HG02981 (cell line): ENCODE data around the gene MYO3B.
"Not testable (repeated sequence)": the region's sequence is repeated elsewhere in the genome, so short reads cannot be mapped to it uniquely, and the experiment has no call there.

Source experiments
- ATAC-seq: cut with Tn5 transposase; IDR thresholded peaks from one replicate; pipeline ENCODE4 v1.9.1; 2021; ENCODE audit warnings: mild to moderate bottlenecking, moderate library complexity; ENCODE audit not compliant: unreplicated experiment

Gene MYO3B

DNA sequence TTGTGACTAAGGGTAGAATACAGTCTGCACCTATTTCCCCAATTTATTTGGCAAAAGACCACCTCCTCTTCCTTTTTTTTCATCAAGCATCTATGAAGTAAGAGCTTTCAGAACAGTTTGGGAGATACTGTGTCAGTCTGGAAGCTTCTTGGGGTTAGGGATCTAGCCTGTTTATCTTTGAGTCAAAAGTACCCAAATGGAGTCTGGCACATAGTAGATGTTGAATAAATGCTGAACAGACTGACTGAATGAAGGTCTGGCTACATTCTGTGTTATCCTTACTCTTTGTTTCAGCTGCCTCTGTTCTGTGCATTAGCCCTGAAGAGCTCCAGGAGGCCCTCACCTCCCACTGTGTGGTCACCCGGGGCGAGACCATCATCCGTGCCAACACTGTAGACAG is 223.2 kb downstream of the MYO3B start:
- ATAC-seq, result no peak

DNA sequence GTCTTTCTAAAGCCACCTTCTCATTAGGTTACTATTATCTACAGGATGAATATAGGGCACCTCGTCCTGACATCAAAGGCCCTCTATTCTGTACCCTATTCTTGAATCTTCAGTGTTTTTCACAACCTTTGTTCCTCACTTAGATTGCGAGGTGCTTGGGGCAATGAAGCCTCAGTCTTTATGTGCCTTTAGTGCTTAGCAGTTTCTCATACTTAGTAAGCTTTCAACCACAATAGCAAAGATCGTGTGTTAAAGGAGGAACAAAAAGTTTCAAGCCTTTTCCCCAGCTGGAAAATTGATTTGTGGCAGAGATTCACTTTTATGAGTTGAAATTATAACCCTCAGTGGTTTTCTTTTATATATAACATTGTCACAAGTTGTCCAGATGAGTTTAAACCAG is 226.9 kb downstream of the MYO3B start:
- ATAC-seq, result no peak

DNA sequence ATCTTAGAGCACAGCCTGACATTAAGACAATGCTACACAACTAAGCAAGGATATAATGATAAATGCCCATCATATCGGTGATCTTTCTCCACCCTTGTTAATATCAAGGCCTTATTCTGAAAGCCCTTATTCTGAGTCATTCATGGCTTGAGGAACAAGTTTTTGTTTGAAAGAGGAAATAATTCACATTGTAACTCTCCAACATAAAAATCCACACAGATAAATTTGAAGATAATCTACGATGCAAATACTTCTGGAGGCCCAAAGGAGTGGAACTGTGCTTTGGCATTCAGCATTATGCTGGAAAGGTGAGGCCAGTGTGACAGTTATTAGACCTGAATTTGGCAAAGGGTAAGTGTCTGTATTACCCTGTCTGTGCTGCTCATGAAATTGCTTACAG is 227.4 kb downstream of the MYO3B start:
- no peak for ATAC-seq

DNA sequence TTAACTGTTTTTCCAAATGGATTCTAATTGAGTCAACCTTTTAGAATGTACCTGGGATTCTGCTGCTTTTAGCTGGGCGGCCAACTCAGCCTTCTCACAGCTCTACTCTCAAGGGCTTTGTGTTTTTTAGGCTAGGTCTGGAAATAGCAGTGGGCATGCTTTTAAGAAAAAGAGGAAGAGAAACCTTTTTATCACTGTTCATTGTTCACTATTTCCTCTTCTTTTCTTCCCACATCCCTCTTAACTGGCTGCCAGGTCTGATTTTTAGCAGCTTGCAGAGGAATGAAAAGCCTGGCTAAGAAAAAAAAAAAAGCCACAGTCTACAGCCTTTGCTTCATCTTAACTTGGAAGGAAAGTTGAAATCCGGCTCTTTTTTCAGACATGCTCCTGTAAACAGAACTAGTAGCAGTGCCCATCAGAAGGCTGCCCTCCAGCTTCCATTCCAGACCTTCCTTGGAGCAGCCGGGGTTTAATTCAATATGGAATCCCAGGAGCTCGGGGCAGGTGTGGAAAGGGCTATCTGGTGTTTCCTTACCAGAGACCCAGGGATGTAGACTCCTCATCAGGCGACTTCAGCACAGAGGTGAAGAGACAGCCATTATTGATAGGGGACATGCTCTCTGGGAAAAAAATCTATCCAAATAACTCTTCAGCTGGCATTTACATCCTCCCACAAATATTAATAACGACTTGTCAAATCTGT is 230.7 kb downstream of the MYO3B start:
- ATAC-seq, result no peak

DNA sequence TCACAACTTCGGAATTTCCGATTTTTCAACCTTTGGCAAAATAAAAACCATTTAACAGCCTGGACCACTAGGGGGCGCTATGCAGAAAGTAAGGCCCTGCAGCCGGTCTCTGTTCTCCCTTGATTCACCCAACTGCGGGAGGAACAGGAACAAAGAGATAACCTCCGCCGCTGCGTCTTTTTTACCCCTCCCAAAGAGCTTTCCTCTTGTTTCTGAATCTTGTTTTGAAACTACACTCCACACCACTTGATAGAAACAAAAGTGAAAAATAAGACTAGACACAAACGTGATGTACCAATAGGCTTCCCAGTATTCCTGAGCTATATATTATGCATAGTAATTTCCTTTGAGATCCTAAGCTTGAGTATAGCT is 231.2 kb downstream of the MYO3B start:
- ATAC-seq, result no peak

DNA sequence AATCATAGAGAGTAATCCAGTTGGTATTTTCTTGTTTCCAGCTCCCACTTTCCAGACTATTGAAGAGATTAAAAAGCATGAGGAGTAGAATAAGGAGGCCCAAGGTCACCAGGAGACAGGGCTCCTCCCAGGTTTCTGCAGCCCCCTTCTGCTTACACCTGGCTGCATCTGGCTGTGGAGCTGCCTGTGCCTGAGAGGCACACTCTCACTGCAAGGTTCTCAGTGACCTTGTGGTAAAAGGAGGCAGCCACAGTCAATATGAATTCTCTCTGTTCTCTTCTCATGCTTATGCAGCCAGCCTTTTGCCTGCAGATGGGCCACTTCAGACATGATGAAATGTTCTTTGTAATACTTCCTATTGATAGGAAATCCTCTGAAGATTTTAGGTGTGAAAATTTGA is 233.7 kb downstream of the MYO3B start:
- no peak for ATAC-seq

DNA sequence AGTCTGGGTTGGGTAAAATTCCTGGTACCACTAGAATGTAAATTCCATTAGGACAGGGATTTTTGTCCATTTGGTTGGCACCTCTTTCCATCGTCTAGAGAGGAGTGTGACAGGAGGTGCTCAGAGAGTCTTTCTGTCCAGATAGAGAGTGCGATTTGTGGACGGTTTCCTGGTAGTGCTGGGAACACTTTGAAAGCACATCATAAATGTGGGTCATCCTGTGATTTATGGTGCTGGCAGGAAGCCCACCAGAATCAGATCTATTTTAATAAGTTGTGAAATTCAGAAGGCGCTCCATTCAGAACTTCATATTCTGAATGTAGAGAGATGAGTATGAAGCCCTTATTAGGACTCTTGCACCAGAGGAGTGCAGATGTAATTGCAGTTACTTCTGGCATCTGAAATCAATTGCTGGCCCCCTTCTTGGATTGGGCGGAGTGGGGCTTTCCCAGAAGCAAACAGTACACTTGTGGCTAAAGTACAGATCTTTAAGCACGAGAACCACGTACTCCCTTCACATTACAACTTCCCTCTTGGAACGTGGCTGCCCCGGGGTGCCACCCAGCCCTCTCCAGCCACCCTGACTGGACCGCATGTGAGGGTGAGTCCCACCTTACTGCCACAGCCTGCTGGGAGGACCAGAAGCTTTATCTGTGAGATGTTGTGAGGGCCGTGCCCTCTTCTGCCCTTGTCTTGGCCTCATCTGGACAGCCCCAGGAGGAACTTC is 243.2 kb downstream of the MYO3B start:
- ATAC-seq, result no peak

DNA sequence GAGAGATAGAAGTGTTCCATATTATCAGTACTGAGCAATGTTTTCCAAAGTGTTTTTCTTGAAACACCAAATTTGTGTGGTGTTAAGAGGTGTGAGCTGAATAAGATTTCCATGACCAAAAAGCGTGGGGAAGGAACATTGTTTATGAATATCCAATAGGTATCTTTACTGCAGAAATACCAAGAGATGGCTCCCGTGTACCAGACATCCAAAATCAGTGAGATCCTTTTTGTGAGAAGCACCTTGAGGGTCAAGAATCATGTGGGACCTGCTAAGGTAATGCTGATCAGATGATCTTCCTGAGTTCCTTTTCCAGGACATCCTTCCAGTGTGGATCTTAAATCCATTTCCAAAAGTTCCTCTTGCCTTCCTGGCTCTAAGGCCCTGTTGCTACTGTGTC is 246.0 kb downstream of the MYO3B start:
- no peak for ATAC-seq

DNA sequence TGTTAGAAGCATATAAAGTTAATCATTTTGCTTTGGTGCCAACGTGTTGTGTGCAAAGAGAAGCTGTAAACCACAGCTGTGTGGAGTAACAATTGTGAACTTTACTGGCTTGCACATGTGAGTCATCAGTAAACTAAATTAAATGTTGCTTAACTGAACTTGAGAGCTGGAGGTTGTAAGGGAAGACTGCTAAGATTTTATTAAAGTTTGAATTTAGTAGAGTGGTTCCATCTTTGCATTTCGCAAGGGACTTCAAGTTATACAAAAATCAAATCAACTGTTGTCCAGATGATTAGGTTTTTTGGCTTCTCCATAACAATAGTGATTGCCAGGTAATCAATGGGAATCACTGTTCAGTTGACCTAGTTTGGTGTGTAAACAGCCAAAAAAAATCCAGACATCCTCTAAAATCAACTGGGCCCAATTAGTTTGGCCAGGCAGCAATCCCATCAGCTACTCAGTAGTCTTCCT is 247.4 kb downstream of the MYO3B start:
- no peak for ATAC-seq

DNA sequence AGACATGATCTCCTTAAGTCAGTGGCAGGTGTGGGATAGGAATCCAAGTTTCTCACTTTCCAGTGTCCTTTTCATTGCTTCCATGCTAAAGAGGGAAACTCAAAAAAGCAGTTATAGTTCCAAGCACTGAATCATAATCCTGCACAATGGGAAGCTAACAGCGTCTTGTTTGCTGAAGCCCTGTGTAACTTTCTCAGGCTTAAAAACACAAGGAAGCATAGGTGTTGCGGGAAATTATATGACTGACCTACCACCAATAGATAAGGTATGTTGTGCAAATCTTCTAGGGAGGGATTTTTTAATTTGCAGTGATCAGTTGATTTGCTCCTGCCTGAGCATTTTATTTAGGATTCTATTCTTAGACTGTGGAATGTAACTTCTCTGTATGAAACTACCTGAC is 250.9 kb downstream of the MYO3B start:
- ATAC-seq, result no peak

DNA sequence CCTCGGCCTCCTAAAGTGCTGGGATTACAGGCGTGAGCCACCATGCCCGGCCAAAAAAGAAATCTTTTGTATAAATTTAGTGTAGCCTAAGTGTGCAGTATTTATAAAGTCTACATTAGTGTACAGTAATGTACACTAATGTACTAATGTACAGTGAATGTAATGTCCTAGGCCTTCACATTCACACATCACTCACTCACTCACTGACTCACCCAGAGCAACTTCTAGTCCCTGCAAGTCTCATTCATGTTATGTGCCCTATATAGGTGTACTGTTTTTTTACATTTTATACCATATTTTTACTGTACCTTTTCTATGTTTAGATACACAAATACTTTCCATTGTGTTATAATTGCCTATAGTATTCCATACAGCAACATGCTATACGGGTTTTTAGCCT is 254.9 kb downstream of the MYO3B start:
- no peak for ATAC-seq

DNA sequence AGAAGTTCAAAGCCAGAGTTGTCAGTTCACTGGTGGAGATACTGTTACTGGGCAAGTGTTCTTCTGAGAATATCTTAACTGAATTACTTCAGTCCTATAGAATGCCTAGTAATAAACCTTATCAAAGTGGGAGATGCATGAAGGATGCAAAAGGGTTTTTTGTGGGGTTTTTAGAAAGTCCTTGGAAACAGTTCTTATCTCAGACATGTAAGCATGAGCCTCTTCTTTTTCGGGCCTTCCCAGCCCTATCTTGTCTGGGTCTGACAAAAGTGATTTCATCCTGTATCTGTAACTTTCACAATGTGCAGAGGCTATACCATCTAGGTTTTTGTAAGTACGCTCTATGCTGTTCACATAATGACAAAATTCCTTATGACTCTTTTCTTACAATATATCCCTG is 255.5 kb downstream of the MYO3B start:
- ATAC-seq, result no peak

DNA sequence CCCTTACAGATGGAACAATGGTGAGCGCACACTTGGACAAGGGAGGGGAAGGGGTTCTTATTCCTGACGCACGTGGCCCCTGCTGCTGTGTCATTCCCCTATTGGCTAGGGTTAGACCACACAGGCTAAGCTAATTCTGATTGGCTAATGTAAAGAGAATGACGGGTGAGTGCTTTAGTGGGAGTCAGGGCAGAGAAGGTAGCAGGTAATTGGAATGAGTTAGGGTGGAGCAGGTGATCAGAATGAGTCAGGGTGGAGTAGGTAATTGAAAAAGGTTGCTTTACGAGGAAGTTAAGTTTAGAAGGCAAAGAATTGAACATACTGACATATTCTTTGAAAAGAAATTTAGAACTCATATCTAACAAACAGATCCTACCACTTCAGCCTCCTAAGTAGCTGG is 256.4 kb downstream of the MYO3B start:
- not testable (repeated sequence) for ATAC-seq

DNA sequence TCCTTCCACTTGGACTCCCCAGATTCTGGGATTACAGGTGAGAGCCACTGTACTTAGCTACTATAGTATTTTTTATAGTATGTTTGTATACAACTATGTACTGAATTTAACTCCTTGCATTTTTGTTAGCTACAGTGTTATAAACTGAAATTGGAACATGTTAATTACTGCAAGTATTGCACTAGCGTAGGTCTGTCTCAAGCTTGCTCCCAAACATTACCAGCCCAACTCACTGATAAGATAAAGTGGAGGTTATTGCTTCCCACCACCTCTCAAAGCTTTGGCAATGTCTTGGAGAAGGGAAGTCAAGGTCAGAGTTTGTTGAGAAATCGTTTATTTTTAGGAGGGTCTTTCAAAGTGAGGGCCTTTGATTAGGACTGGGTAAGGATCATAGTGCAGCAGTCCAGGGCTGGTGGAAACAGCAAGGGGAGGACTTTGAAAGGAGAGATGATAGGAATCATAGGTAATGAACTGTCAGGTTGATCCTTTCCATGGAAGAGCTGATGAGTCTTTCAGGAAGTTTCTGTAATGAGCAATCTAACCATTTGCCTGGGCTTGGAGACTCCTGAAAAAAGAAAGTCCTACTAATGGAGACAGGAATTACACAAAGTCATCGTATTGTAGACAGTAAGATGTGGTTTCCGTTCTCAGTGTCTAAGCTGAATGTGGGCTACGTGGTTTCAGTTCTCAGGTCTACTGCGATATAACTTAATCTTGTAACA is 257.1 kb downstream of the MYO3B start:
- ATAC-seq, result no peak

DNA sequence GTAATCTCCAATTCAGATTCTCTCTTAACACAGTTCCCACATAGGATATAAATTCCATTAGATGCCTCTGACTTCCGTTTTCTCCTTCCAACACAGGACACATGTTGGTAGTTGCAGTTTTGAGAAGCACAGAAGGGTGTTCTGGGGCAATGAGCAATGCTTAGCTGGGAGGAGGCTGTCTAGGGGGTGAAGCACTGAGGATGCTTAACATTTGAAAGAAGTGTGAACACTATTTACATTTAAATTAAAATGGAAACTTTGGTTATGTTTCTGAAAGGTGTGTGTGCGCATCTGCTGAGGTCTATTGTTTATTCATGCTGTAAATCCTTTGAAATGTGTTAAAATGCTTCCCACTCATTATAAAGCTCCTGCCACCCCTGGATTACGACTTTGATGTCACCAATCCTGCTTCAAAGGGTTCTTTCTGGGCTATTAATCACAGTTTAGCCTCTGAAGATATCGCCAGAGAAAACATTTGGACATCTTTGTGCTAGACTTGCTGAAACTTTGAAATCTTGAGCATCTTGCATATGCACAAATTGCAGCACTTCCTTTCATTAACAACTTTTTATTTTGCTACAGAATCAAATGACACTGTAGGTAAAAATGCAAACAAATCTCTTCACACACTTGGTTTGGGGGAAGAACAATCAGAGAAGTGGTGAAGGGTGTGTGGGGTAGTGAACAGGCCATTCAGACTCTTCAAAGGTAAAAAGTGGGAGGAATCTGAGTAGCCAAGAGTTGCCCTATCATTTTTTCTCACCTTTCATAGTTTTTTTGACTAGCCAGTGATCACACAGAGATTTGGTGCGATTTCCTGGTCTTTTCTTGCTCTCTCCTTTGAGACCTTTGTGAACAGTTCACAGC is 258.4 kb downstream of the MYO3B start:
- no peak for ATAC-seq

DNA sequence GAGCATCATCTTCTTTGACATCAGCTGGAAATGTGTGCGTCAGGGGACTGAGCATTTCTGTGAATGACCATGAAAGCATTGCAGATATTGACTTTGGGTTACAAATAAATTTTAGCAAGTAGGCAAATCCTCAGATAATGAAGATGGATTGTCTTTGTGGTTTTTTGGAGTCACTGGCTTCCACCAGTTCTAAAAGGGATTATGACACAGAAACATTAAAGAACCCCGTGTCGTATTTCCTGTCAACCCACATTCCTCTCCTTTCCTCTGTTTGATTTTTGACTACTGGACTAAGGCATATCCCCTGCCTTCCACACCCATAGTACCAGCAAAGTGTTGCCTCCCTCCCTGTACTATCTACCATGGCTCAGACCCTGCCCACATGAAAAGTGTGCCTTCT is 268.1 kb downstream of the MYO3B start:
- no peak for ATAC-seq

DNA sequence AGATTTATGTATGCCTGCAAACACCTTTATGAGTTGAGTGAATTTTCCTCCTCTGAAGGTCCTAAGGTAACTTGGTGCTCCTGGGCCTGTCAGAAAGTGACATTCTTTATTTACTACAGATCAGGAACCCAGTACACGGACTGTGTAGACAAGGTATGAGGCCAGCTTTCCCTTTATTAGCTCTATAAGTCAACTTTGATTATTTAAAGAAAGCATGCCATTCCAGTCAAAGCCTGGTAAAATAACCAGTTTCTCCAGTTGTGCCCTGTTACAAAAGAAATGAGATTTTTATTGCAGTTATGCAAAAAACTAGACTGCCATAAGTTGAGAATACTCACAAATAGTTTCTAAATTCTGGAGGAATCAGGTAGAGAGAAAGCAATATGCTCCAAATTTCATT is 271.1 kb downstream of the MYO3B start:
- no peak for ATAC-seq

DNA sequence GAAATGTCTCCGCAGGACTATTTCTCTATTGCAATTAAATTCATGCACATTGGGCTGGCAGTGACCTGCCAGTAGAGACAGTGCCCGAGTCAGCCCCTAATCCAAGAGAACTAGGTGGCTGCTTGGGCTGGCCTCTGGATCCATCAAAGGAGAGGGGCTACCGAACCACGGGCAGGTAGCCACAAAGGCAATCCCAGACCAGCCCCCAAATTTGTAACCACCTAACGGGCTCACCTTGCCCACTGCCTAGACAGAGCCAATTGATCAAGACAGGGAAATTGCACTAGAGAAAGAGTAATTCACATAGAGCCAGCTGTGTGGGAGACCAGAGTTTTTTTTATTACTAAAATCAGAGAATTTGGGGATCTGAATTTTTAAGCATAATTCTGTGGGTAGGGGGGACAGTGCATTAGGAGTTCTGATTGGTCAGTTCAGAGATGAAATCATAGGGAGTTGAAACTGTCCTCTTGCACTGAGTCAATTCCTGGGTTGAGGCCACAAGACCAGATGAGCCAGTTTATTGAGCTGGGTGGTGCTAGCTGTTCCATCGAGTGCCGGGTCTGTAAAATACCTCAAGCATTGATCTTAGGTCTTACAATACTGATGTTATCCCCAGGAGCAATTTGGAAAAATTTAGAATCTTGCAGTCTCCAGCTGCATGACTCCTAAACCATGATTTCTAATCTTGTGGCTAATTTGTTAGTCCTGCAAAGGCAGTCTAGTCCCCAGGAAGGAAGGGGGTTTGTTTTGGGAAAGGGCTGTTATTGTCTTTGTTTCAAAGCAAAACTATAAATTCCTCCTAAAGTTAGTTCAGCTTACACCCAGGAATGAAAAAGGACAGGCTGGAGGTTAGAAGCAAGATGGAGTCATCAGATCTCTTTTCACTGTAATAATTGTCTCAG is 276.8 kb downstream of the MYO3B start:
- ATAC-seq, result no peak

DNA sequence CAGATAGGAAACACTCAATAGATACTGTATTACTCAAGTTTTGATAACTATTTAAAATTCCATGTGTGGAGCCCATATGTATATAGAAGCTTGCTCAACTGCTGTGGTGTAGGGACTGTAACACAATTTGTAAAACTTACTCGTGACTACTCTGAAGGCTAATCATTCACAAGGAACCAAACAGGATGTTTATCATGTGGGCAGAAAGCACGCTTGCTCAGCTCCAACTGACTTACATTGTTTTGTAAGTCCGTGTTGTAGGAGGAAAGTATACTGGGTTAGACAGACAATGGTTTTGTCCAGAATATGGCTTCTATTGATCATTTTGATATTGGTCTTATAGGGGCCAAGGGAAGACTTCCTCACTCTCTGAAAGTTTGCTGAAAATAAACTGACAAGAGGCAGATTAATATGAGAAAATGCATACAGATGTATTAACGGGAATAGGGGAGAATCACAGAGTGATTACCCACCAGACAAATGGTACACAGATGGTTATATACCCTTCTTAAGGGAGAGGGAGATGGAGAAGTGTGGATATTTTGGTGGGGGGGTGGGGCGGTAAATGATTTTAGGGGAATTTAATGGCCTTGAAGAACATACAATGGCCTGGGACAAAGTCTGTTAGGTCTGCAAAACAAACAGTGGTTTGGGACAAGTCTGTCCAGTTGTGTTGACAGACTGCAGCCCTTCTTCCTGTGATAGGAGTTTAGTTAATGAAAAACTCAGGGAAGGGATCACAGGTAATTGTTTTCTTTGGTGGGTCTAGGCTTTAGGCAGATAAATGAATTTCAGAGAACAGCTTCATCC is 277.9 kb downstream of the MYO3B start:
- ATAC-seq, result no peak
